Activated naive CD8-positive, alpha-beta T cell treated with anti-CD3 and anti-CD28 coated beads, Interleukin-2, amount 50 U/mL, for 24 hours (primary cell): Measurements from ENCODE around the gene FAS.

ENCODE experiments used
- ATAC-seq: fragments of 150-1000 bp; cut with Tn5 transposase; one replicate; pipeline ENCODE4 v1.10.0; 2021
- DNase-seq: peaks from one replicate; pipeline ENCODE4 v3.0.0; 2021
- H3K27ac Mint-ChIP-seq: one replicate; pipeline ENCODE4 v1.8.0; 2021; ENCODE audit warnings: mild to moderate bottlenecking, mixed read lengths
- H3K27me3 Mint-ChIP-seq: one replicate; pipeline ENCODE4 v1.8.0; 2021; ENCODE audit warnings: mixed read lengths
- H3K36me3 Mint-ChIP-seq: one replicate; pipeline ENCODE4 v1.8.0; 2021; ENCODE audit warnings: low read depth, mixed read lengths
- H3K4me1 Mint-ChIP-seq: one replicate; pipeline ENCODE4 v1.8.0; 2021; ENCODE audit warnings: mixed read lengths
- H3K4me3 Mint-ChIP-seq: one replicate; pipeline ENCODE4 v1.8.0; 2021; ENCODE audit warnings: mild to moderate bottlenecking, moderate library complexity, mixed read lengths
- H3K9me3 Mint-ChIP-seq: one replicate; pipeline ENCODE4 v1.8.0; 2021; ENCODE audit warnings: mixed read lengths

Gene FAS

GRCh38 chr10:88961266-88961665 lies 29.3 kb upstream of the FAS start:
- no peak overlapping the region for H3K4me3 Mint-ChIP-seq
- H3K27me3 Mint-ChIP-seq = no peaks in the 10 kb centered on the region
- peak; percentile 24 for ATAC-seq
- H3K4me1 Mint-ChIP-seq = peaks cover 18% of the 10 kb centered on the region
- no peak overlapping the region for H3K27ac Mint-ChIP-seq
- DNase-seq = no peak
- no peaks in the 10 kb centered on the region for H3K9me3 Mint-ChIP-seq
- no peaks in the 10 kb centered on the region for H3K36me3 Mint-ChIP-seq

- Mint-ChIP-seq H3K27ac (no peak overlapping the region), H3K27me3 (no peaks in the 10 kb centered on the region), H3K36me3 (no peaks in the 10 kb centered on the region), H3K4me1 (peaks cover 18% of the 10 kb centered on the region), H3K9me3 (no peaks in the 10 kb centered on the region), H3K4me3 (no peak overlapping the region)
- no peak for ATAC-seq
- DNase-seq = no peak
Observed at GRCh38 chr10:88962336-88962735, 28.3 kb upstream of the FAS start.

DNA sequence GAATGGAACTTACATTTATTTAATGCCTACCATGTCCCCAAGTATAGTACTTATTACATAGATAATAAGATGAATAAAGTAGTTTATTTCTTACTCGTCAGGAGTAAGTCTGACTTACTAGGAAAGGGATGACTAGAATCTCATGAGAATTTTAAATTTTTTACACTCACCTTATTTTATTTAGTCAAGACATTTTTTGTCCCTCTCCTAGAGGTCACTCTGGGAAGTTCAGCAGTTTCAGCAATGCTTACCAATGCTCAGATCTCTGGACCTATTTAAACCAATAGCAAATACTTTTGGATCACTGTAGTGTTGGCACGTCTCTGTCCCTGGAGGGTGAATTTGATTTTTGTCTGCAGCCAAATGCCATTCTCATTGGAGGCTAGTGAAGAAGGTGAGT lies 27.3 kb upstream of the FAS start:
- no peak overlapping the region for H3K27ac Mint-ChIP-seq
- DNase-seq (no peak), ATAC-seq (no peak)
- no peaks in the 10 kb centered on the region for H3K36me3 Mint-ChIP-seq
- H3K4me1 Mint-ChIP-seq = peaks cover 18% of the 10 kb centered on the region
- no peaks in the 10 kb centered on the region for H3K27me3 Mint-ChIP-seq
- no peaks in the 10 kb centered on the region for H3K9me3 Mint-ChIP-seq
- H3K4me3 Mint-ChIP-seq = no peak overlapping the region

- Mint-ChIP-seq H3K4me3 (no peak overlapping the region), H3K27me3 (no peaks in the 10 kb centered on the region), H3K27ac (no peak overlapping the region), H3K9me3 (no peaks in the 10 kb centered on the region), H3K4me1 (peaks cover 18% of the 10 kb centered on the region), H3K36me3 (no peaks in the 10 kb centered on the region)
- ATAC-seq (no peak), DNase-seq (no peak)
Observed at GRCh38 chr10:88964360-88964759, 26.2 kb upstream of the FAS start.

- Mint-ChIP-seq H3K9me3 (no peaks in the 10 kb centered on the region), H3K27me3 (no peaks in the 10 kb centered on the region), H3K36me3 (no peaks in the 10 kb centered on the region), H3K4me1 (peaks cover 18% of the 10 kb centered on the region), H3K4me3 (no peak overlapping the region), H3K27ac (no peak overlapping the region)
- ATAC-seq = no peak
- no peak for DNase-seq
Observed at GRCh38 chr10:88964869-88965415, 25.7 kb upstream of the FAS start.

- H3K9me3 Mint-ChIP-seq = no peaks in the 10 kb centered on the region
- no peak overlapping the region for H3K4me3 Mint-ChIP-seq
- no peaks in the 10 kb centered on the region for H3K27me3 Mint-ChIP-seq
- ATAC-seq (no peak), DNase-seq (no peak)
- peaks cover 8% of the 10 kb centered on the region for H3K4me1 Mint-ChIP-seq
- no peaks in the 10 kb centered on the region for H3K36me3 Mint-ChIP-seq
- no peak overlapping the region for H3K27ac Mint-ChIP-seq
Observed at GRCh38 chr10:88966797-88967196, 23.8 kb upstream of the FAS start.

DNA sequence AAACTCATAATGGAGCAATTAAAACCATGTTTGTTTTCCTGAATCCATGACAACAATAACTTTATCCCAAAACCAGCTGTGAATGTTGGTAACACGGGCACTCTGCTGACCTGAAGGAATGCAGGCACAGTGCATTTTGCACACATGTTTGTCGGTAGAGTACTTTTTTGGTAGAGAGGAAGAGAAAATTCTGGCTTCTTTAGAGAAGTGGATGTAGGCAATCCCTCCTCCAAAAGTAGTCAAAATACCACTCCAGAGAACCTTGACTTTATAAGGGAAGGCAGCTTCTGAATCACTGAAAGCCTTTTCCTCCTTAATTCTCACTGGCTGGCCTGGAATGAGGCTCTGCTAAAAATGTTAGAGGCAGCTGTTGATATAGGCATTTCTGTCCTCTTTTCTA lies 22.2 kb upstream of the FAS start:
- Mint-ChIP-seq H3K36me3 (no peaks in the 10 kb centered on the region), H3K27ac (no peak overlapping the region), H3K27me3 (no peaks in the 10 kb centered on the region), H3K9me3 (no peaks in the 10 kb centered on the region), H3K4me3 (no peak overlapping the region), H3K4me1 (no peaks in the 10 kb centered on the region)
- ATAC-seq (no peak), DNase-seq (no peak)

DNA sequence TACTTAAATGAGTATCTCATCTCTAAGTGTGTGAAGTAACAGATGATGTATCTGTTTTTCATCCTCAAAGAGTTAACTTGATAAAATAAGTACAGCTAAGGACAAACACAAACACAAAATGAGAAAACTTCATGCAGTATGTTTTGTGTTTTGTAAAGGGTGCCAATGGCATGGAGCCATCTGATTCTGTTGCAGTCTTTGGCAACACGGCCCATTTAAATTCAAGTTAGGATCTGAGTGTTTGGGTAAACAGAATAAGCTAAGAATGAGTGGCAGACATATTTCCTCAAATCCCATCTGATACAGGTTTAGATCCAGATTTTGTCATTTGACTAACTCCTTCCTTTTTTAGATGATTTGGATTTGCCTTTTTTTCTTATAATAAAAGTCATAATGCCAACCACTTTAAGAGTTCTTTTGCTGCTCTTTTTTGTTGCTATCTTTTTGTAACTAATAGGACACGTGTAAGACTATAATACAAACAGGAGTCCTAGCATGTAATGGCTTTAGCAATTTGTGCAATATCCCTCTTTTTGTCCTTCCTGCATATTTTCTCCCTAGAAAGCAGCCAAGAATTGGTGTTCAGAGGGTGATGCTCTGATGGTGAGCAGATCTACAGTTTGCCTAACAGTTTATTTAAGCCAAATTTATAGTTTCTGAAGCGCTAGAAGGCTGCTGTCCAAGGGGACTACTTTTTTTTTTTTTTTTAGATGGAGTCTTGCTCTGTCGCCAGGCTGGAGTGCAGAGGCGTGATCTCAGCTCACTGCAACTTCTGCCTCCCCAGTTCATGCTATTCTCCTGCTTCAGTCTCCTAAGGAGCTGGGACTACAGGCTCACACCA lies 19.2 kb upstream of the FAS start:
- Mint-ChIP-seq H3K4me1 (peaks cover 16% of the 10 kb centered on the region), H3K27ac (no peak overlapping the region), H3K4me3 (no peak overlapping the region), H3K36me3 (peaks cover 2% of the 10 kb centered on the region), H3K27me3 (no peaks in the 10 kb centered on the region), H3K9me3 (no peaks in the 10 kb centered on the region)
- ATAC-seq = no peak
- DNase-seq = no peak

GRCh38 chr10:88974012-88974411 lies 16.6 kb upstream of the FAS start:
- Mint-ChIP-seq H3K27me3 (no peaks in the 10 kb centered on the region), H3K4me1 (peaks cover 17% of the 10 kb centered on the region), H3K27ac (no peak overlapping the region), H3K36me3 (peaks cover 2% of the 10 kb centered on the region), H3K4me3 (no peak overlapping the region), H3K9me3 (no peaks in the 10 kb centered on the region)
- ATAC-seq (no peak), DNase-seq (no peak)

- H3K36me3 Mint-ChIP-seq = peaks cover 2% of the 10 kb centered on the region
- H3K27ac Mint-ChIP-seq = peak overlapping the region; percentile 95
- peak overlapping the region; percentile 96 for H3K4me3 Mint-ChIP-seq
- H3K9me3 Mint-ChIP-seq = no peaks in the 10 kb centered on the region
- H3K4me1 Mint-ChIP-seq = peaks cover 19% of the 10 kb centered on the region
- H3K27me3 Mint-ChIP-seq = no peaks in the 10 kb centered on the region
- no peak for DNase-seq
- peak; percentile 36 for ATAC-seq
Observed at GRCh38 chr10:88974446-88975376, 15.9 kb upstream of the FAS start.

- Mint-ChIP-seq H3K27ac (peak overlapping the region; percentile 95), H3K9me3 (no peaks in the 10 kb centered on the region), H3K4me3 (peak overlapping the region; percentile 96), H3K4me1 (peaks cover 19% of the 10 kb centered on the region), H3K27me3 (no peaks in the 10 kb centered on the region), H3K36me3 (peaks cover 2% of the 10 kb centered on the region)
- ATAC-seq = no peak
- no peak for DNase-seq
Observed at GRCh38 chr10:88975377-88975720, 15.2 kb upstream of the FAS start.

- Mint-ChIP-seq H3K27me3 (no peaks in the 10 kb centered on the region), H3K9me3 (no peaks in the 10 kb centered on the region), H3K36me3 (peaks cover 2% of the 10 kb centered on the region), H3K4me3 (no peak overlapping the region), H3K4me1 (peaks cover 19% of the 10 kb centered on the region), H3K27ac (no peak overlapping the region)
- ATAC-seq = no peak
- no peak for DNase-seq
Observed at GRCh38 chr10:88978463-88978862, 12.1 kb upstream of the FAS start.

DNA sequence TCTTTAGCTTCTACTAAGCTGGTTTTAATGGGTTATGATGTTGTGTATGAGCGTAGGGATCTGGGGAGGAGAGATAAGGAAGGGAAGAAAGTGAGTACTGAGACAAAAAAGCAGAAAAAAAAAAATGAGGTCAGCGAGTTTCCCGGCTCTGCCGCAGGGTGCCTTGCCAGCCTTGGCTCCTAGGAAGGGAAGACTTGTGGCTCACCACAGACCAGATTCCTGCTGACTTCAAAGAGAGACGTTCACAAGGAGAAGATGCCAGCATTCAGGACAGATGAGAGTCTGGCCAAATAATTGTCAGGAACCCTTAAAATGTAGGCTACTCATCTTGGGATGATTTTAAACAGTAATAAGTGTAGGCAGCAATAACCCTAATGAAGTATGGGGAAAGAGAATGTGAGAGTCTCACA lies 11.4 kb upstream of the FAS start:
- peaks cover 2% of the 10 kb centered on the region for H3K36me3 Mint-ChIP-seq
- ATAC-seq = no peak
- no peak for DNase-seq
- H3K27me3 Mint-ChIP-seq = no peaks in the 10 kb centered on the region
- no peak overlapping the region for H3K27ac Mint-ChIP-seq
- H3K4me3 Mint-ChIP-seq = no peak overlapping the region
- no peaks in the 10 kb centered on the region for H3K9me3 Mint-ChIP-seq
- peaks cover 24% of the 10 kb centered on the region for H3K4me1 Mint-ChIP-seq

DNA sequence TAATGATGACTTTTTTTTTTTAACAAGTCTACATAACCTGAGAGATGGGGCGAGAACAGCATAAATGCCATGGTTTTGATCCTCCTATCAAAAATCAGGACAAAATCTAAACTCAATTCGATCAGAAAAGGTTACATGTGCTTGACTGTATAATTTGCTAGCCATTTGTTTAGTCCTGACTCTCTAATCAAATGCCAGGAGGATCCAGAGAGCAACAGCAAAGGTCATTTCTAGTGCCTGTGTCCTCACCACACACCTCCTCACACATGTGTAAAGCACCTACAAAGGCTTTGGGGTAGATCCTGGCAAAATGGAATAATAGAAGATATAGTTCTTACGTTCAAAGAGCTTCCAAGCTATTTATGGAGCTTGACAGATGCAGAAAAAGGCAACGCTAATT lies 11.0 kb upstream of the FAS start:
- Mint-ChIP-seq H3K27me3 (no peaks in the 10 kb centered on the region), H3K36me3 (peaks cover 2% of the 10 kb centered on the region), H3K27ac (no peak overlapping the region), H3K4me3 (no peak overlapping the region), H3K9me3 (no peaks in the 10 kb centered on the region), H3K4me1 (peaks cover 23% of the 10 kb centered on the region)
- ATAC-seq (no peak), DNase-seq (no peak)

DNA sequence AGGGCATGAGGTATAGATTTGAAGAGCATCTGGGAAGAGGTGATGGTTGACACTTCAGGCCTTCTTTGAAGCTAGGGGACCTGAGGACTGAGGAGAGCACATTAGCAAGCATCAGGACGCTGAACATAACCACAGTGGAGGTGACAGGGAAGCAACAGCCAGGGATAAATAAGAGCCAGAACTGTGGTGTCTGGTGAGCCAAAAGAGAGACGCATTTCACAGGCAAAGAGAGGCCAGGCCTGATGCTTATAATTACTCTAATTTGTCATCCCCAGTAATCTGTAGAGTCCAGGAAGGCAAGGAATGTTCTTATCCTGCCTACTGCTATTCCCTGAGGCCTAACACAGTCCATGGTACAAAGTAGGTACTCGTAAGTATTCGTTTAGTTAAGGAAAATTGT lies 10.4 kb upstream of the FAS start:
- Mint-ChIP-seq H3K36me3 (no peaks in the 10 kb centered on the region), H3K4me1 (peaks cover 18% of the 10 kb centered on the region), H3K9me3 (no peaks in the 10 kb centered on the region), H3K27me3 (no peaks in the 10 kb centered on the region), H3K27ac (no peak overlapping the region), H3K4me3 (no peak overlapping the region)
- ATAC-seq (no peak), DNase-seq (no peak)
